ENCODE measurements around the gene PRRX2. TPM values are rescaled to one million over a fixed set of nuclear protein-coding genes. Genes with fewer than 3 reads are reported as not detected.

The PRRX2 gene
- total and polyA plus RNA-seq, 9 of the 15 experiments (the other 6 are each of a cell fraction or from before 2014, with no cell fraction given), result 0.21 TPM; not detected in 8

- TF ChIP-seq, protein P1, sequence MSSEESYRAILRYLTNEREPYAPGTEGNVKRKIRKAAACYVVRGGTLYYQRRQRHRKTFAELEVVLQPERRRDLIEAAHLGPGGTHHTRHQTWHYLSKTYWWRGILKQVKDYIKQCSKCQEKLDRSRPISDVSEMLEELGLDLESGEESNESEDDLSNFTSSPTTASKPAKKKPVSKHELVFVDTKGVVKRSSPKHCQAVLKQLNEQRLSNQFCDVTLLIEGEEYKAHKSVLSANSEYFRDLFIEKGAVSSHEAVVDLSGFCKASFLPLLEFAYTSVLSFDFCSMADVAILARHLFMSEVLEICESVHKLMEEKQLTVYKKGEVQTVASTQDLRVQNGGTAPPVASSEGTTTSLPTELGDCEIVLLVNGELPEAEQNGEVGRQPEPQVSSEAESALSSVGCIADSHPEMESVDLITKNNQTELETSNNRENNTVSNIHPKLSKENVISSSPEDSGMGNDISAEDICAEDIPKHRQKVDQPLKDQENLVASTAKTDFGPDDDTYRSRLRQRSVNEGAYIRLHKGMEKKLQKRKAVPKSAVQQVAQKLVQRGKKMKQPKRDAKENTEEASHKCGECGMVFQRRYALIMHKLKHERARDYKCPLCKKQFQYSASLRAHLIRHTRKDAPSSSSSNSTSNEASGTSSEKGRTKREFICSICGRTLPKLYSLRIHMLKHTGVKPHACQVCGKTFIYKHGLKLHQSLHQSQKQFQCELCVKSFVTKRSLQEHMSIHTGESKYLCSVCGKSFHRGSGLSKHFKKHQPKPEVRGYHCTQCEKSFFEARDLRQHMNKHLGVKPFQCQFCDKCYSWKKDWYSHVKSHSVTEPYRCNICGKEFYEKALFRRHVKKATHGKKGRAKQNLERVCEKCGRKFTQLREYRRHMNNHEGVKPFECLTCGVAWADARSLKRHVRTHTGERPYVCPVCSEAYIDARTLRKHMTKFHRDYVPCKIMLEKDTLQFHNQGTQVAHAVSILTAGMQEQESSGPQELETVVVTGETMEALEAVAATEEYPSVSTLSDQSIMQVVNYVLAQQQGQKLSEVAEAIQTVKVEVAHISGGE (CRISPR knock-in tag; IDR thresholded peaks at IDR 0.05), result no peak
- no peak for TF ChIP-seq PTBP1 (IDR thresholded peaks at IDR 0.05; ENCODE audit: low read depth, low read length)
- TF ChIP-seq, protein P2, sequence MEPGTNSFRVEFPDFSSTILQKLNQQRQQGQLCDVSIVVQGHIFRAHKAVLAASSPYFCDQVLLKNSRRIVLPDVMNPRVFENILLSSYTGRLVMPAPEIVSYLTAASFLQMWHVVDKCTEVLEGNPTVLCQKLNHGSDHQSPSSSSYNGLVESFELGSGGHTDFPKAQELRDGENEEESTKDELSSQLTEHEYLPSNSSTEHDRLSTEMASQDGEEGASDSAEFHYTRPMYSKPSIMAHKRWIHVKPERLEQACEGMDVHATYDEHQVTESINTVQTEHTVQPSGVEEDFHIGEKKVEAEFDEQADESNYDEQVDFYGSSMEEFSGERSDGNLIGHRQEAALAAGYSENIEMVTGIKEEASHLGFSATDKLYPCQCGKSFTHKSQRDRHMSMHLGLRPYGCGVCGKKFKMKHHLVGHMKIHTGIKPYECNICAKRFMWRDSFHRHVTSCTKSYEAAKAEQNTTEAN (CRISPR knock-in tag; IDR thresholded peaks at IDR 0.05), result no peak
- TF ChIP-seq TEAD2 (tag; IDR thresholded peaks at IDR 0.05), result no peak
- no peak for TF ChIP-seq TAL1 (IDR thresholded peaks at IDR 0.05)
- TF ChIP-seq HMG20B (CRISPR knock-in tag; IDR thresholded peaks at IDR 0.05), result no peak
- no peak for TF ChIP-seq BMI1 (IDR thresholded peaks at IDR 0.05; ENCODE audit: low read length)
- no peak for TF ChIP-seq HMG20A (CRISPR knock-in tag; conservative IDR thresholded peaks at IDR 0.05)
- peak; percentile 57 for TF ChIP-seq ELF1 (tag; IDR thresholded peaks at IDR 0.05)
- peak; percentile 52 for TF ChIP-seq VEZF1 (CRISPR knock-in tag; IDR thresholded peaks at IDR 0.05)
- TF ChIP-seq SRSF3 (IDR thresholded peaks at IDR 0.05; ENCODE audit: insufficient read depth, low read length), result no peak
- TF ChIP-seq POLR2G (IDR thresholded peaks at IDR 0.05; ENCODE audit: low read depth, low read length), result no peak
- TF ChIP-seq SMARCC2 (IDR thresholded peaks at IDR 0.05; ENCODE audit: low read depth), result no peak
- no peak for TF ChIP-seq HDGF (IDR thresholded peaks at IDR 0.05)
- no peak for TF ChIP-seq ZNF507 (tag; conservative IDR thresholded peaks at IDR 0.05)
- TF ChIP-seq RHOXF2B (CRISPR knock-in tag; conservative IDR thresholded peaks at IDR 0.05), result no peak
- no peak for TF ChIP-seq ZBED1 (IDR thresholded peaks at IDR 0.05)
- no peak for TF ChIP-seq CLOCK (CRISPR knock-in tag; IDR thresholded peaks at IDR 0.05; ENCODE audit: borderline replicate concordance)
- TF ChIP-seq FOSL1 (tag; conservative IDR thresholded peaks at IDR 0.05), result no peak
Measured at GRCh38 chr9:129682381-129682780, 16.9 kb downstream of the PRRX2 start (continued).

Data from K562 (cell line).